ENCODE measurements around the gene PIEZO1.
A peak's percentile ranks its signal among the peaks of the same experiment; 100 is the strongest.

The PIEZO1 gene

GRCh38 chr16:88816736-88817535 lies 31.9 kb upstream of the PIEZO1 start:
- DNase-seq, result no peak

GRCh38 chr16:88815901-88816589 lies 31.0 kb upstream of the PIEZO1 start:
- no peak for DNase-seq

- no peak for DNase-seq
Measured at GRCh38 chr16:88815227-88815626, 30.2 kb upstream of the PIEZO1 start.

GRCh38 chr16:88814144-88814502 lies 29.1 kb upstream of the PIEZO1 start:
- DNase-seq, result no peak

- no peak for DNase-seq
Measured at GRCh38 chr16:88813269-88814143, 28.5 kb upstream of the PIEZO1 start.

- peak; percentile 63 to 73 for DNase-seq
Measured at GRCh38 chr16:88812513-88813268, 27.7 kb upstream of the PIEZO1 start.

- peak; percentile 94 to 96 for DNase-seq
Measured at GRCh38 chr16:88811769-88812512, 26.9 kb upstream of the PIEZO1 start, which contains the start of gene APRT. APRT (minus strand) TSS chr16:88811928; CDS start chr16:88811899, 29 bp downstream.

- DNase-seq, result peak; percentile 68 to 85
Measured at GRCh38 chr16:88810912-88811768, 26.1 kb upstream of the PIEZO1 start.

- DNase-seq, result peak; percentile 43 to 62
Measured at GRCh38 chr16:88810166-88810911, 25.3 kb upstream of the PIEZO1 start.

- no peak for DNase-seq
Measured at GRCh38 chr16:88809676-88810165, 24.7 kb upstream of the PIEZO1 start.

- DNase-seq, result no peak
Measured at GRCh38 chr16:88809068-88809675, 24.2 kb upstream of the PIEZO1 start.

- DNase-seq, result no peak
Measured at GRCh38 chr16:88807626-88808453, 22.8 kb upstream of the PIEZO1 start.

GRCh38 chr16:88807142-88807625 lies 22.2 kb upstream of the PIEZO1 start:
- no peak for DNase-seq

- DNase-seq, result no peak
Measured at GRCh38 chr16:88806491-88807111, 21.6 kb upstream of the PIEZO1 start.

GRCh38 chr16:88805887-88806393 lies 20.9 kb upstream of the PIEZO1 start:
- DNase-seq, result no peak

- DNase-seq, result no peak
Measured at GRCh38 chr16:88805340-88805715, 20.3 kb upstream of the PIEZO1 start.
